Measurements from ENCODE around the gene EME1.

The EME1 gene

GRCh38 chr17:50355701-50356341 lies 17.2 kb upstream of the EME1 start:
- Histone ChIP-seq H3K4me3 (ENCODE audit: low read depth, low read length) (no peak overlapping the region), H3K9me3 (no peaks in the 10 kb centered on the region), H3K4me1 (no peaks in the 10 kb centered on the region), H3K27me3 (no peaks in the 10 kb centered on the region), H3K36me3 (peaks cover 45% of the 10 kb centered on the region)
- TF ChIP-seq, protein P1, sequence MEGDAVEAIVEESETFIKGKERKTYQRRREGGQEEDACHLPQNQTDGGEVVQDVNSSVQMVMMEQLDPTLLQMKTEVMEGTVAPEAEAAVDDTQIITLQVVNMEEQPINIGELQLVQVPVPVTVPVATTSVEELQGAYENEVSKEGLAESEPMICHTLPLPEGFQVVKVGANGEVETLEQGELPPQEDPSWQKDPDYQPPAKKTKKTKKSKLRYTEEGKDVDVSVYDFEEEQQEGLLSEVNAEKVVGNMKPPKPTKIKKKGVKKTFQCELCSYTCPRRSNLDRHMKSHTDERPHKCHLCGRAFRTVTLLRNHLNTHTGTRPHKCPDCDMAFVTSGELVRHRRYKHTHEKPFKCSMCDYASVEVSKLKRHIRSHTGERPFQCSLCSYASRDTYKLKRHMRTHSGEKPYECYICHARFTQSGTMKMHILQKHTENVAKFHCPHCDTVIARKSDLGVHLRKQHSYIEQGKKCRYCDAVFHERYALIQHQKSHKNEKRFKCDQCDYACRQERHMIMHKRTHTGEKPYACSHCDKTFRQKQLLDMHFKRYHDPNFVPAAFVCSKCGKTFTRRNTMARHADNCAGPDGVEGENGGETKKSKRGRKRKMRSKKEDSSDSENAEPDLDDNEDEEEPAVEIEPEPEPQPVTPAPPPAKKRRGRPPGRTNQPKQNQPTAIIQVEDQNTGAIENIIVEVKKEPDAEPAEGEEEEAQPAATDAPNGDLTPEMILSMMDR (IDR thresholded peaks at IDR 0.05; ENCODE audit: low read depth, low read length), result no peak
- DNase-seq, result no peak

DNA sequence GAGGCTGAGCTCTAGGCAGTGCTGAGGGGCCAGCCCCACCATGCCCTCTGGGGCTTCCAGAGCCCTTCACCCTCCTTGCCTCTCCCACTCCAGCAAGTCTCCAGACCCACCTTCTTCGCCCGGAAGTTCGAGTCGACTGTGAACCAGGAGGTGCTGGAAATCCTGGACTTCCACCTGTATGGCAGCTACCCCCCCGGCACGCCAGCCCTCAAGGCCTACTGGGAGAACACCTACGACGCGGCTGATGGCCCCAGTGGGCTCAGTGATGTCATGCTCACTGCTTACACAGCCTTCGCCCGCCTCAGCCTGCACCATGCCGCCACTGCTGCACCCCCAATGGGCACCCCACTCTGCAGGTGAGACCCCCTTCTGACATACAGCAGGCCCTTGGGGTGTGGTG lies 16.6 kb upstream of the EME1 start:
- no peaks in the 10 kb centered on the region for H3K4me1 ChIP-seq
- TF ChIP-seq, protein P1 (IDR thresholded peaks at IDR 0.05; ENCODE audit: low read depth, low read length), result no peak
- DNase-seq, result no peak
- H3K4me3 ChIP-seq (ENCODE audit: low read depth, low read length), result no peak overlapping the region
- no peaks in the 10 kb centered on the region for H3K27me3 ChIP-seq
- peaks cover 45% of the 10 kb centered on the region for H3K36me3 ChIP-seq
- H3K9me3 ChIP-seq, result no peaks in the 10 kb centered on the region

GRCh38 chr17:50356892-50357510 lies 16.0 kb upstream of the EME1 start:
- Histone ChIP-seq H3K27me3 (no peaks in the 10 kb centered on the region), H3K36me3 (peaks cover 45% of the 10 kb centered on the region), H3K4me3 (ENCODE audit: low read depth, low read length) (no peak overlapping the region), H3K4me1 (no peaks in the 10 kb centered on the region), H3K9me3 (no peaks in the 10 kb centered on the region)
- TF ChIP-seq, protein P1 (IDR thresholded peaks at IDR 0.05; ENCODE audit: low read depth, low read length), result no peak
- no peak for DNase-seq

DNA sequence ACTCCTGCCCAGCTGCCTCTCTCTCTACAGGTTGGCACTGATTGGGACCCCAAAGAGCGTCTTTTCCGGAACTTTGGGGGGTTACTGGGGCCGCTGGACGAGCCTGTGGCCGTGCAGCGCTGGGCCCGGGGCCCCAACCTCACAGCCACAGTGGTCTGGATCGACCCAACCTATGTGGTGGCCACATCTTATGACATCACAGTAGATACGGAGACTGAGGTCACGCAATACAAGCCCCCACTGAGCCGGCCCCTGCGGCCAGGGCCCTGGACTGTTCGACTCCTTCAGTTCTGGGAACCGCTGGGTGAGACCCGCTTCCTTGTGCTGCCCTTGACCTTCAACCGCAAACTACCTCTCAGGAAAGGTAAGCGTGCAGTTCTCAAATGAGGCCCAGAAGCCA lies 14.9 kb upstream of the EME1 start:
- H3K9me3 ChIP-seq, result no peaks in the 10 kb centered on the region
- peaks cover under 1% of the 10 kb centered on the region; the same call in 1 of the 2 replicates for H3K4me1 ChIP-seq
- H3K4me3 ChIP-seq (ENCODE audit: low read depth, low read length), result no peak overlapping the region
- H3K27me3 ChIP-seq, result no peaks in the 10 kb centered on the region
- no peak for DNase-seq
- TF ChIP-seq, protein P1 (IDR thresholded peaks at IDR 0.05; ENCODE audit: low read depth, low read length), result no peak
- peaks cover 45% of the 10 kb centered on the region for H3K36me3 ChIP-seq

GRCh38 chr17:50359005-50359699 lies 13.9 kb upstream of the EME1 start:
- H3K36me3 ChIP-seq, result peaks cover 40% of the 10 kb centered on the region
- DNase-seq, result no peak
- H3K4me1 ChIP-seq, result peaks cover 10% of the 10 kb centered on the region
- TF ChIP-seq, protein P1 (IDR thresholded peaks at IDR 0.05; ENCODE audit: low read depth, low read length), result no peak
- H3K4me3 ChIP-seq (ENCODE audit: low read depth, low read length), result no peak overlapping the region
- H3K27me3 ChIP-seq, result no peaks in the 10 kb centered on the region
- H3K9me3 ChIP-seq, result no peaks in the 10 kb centered on the region

DNA sequence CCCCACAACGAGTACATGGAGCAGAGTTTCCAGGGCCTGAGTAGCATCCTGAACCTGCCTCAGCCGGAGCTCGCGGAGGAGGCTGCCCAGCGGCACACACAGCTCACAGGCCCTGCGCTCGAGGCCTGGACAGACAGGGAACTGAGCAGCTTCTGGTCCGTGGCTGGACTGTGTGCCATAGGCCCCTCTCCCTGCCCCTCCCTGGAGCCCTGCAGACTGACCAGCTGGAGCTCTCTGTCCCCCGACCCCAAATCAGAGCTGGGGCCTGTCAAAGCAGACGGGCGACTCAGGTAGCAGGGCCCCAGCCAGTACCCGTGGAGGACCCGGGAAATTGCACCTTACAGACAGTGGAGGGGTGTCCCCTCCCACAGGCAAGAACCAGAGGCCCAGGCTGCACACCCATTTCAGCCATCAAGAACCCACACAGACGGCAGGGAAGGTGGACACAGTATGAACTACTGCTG lies 13.0 kb upstream of the EME1 start:
- Histone ChIP-seq H3K27me3 (no peaks in the 10 kb centered on the region), H3K36me3 (peaks cover 35% of the 10 kb centered on the region), H3K9me3 (no peaks in the 10 kb centered on the region), H3K4me3 (ENCODE audit: low read depth, low read length) (no peak overlapping the region), H3K4me1 (peaks cover 10% of the 10 kb centered on the region)
- no peak for DNase-seq
- TF ChIP-seq, protein P1 (IDR thresholded peaks at IDR 0.05; ENCODE audit: low read depth, low read length), result no peak
